ENCODE measurements around the gene FN3K. TPM values are rescaled to one million over a fixed set of nuclear protein-coding genes. Genes with fewer than 3 reads are reported as not detected.
A peak's percentile ranks its signal among the peaks of the same experiment; 100 is the strongest.

FN3K gene
- total and polyA plus RNA-seq, 4 experiments from 2014 or later = 0.26 to 8.1 (median 3.0) TPM

- H3K27ac ChIP-seq (ENCODE audit: low read depth, low read length) = peak within 1 kb of the TSS; percentile 6
- CTCF ChIA-PET (ENCODE audit: partially characterized antibody) = no interaction called here
- H3K27me3 ChIP-seq (ENCODE audit: insufficient read depth, low read length) = no peaks in the 10 kb centered on the region
- Mint-ChIP-seq H3K9me3 (peaks cover 0 to 16% (median 10%) of the 10 kb centered on the region in 8 donors), H3K27ac (peak within 1 kb of the TSS; percentile 20 to 95 (median 77)), H3K27me3 (no peaks in the 10 kb centered on the region), H3K36me3 (peaks cover 2 to 9% of the 10 kb centered on the region in 2 donors), H3K4me1 (peaks cover 4 to 15% (median 10%) of the 10 kb centered on the region in 4 donors), H3K4me3 (peak within 1 kb of the TSS; percentile 84 to 96 (median 90))
- peaks cover 13% of the 10 kb centered on the region for H3K4me1 ChIP-seq (ENCODE audit: insufficient read depth, low read length)
- intact Hi-C loops (cut with micrococcal nuclease) = loop anchor here (1.0 to 2.0 kb wide), 3 partner anchors 18 to 53 kb away; partner anchors contain the start of genes FN3KRP and WDR45B
- peaks cover 0 to 6% of the 10 kb centered on the region in 2 donors for H3K9me3 ChIP-seq (ENCODE audit: control insufficient read depth in 1 of 2, low read length in 2 of 2)
- no peaks in the 10 kb centered on the region for H3K36me3 ChIP-seq (ENCODE audit: insufficient read depth, low read length)
- peak within 1 kb of the TSS; percentile 12 to 57 for H3K4me3 ChIP-seq (ENCODE audit: low read length in 2 of 2)
- POLR2A ChIA-PET (ENCODE audit: partially characterized antibody) = interaction anchor here (0.6 to 1.6 kb wide), 3 partner anchors 18 to 48 kb away, joined by 3 to 5 read pairs (median 4); partner anchors contain the start of gene FN3KRP
- DNase-seq = peak; percentile 99
These were observed 37.1 kb upstream of the FN3K start, which contains the start of gene RAB40B for GRCh38 chr17:82698065-82698973. Gene RAB40B (minus strand): TSS chr17:82698698. CDS start chr17:82698596, 102 bp downstream.

- POLR2A ChIA-PET (ENCODE audit: partially characterized antibody) = interaction anchor here (0.6 to 1.2 kb wide), 3 partner anchors 17 to 29 kb away, joined by 3 to 5 read pairs (median 4); partner anchors contain the start of gene FN3KRP
- Mint-ChIP-seq H3K27me3 (no peaks in the 10 kb centered on the region), H3K36me3 (peaks cover 2 to 6% of the 10 kb centered on the region in 2 donors), H3K4me1 (peaks cover 4 to 15% (median 10%) of the 10 kb centered on the region in 4 donors), H3K9me3 (peaks cover 0 to 14% (median 9%) of the 10 kb centered on the region in 8 donors), H3K27ac (peak overlapping the region in 6 of 7 donors; percentile 35 to 95 (median 76)), H3K4me3 (peak overlapping the region; percentile 84 to 92 (median 89))
- intact Hi-C loops (cut with micrococcal nuclease) = loop anchor here (1.0 to 2.0 kb wide), 3 partner anchors 17 to 52 kb away; partner anchors contain the start of genes FN3KRP and WDR45B
- no peak for DNase-seq
- Histone ChIP-seq H3K9me3 (ENCODE audit: control insufficient read depth in 1 of 2, low read length in 2 of 2) (peaks cover 0 to 6% of the 10 kb centered on the region in 2 donors), H3K36me3 (ENCODE audit: insufficient read depth, low read length) (no peaks in the 10 kb centered on the region), H3K27ac (ENCODE audit: low read depth, low read length) (no peak overlapping the region), H3K4me3 (ENCODE audit: low read length in 2 of 2) (peak overlapping the region; percentile 12 to 57), H3K4me1 (ENCODE audit: insufficient read depth, low read length) (peaks cover 13% of the 10 kb centered on the region), H3K27me3 (ENCODE audit: insufficient read depth, low read length) (no peaks in the 10 kb centered on the region)
- CTCF ChIA-PET (ENCODE audit: partially characterized antibody) = no interaction called here
These were observed 36.4 kb upstream of the FN3K start for GRCh38 chr17:82698974-82699442.

- CTCF ChIA-PET (ENCODE audit: partially characterized antibody) = no interaction called here
- DNase-seq = no peak
- peak overlapping the region in 4 of 7 donors; percentile 35 to 95 (median 64) for H3K27ac Mint-ChIP-seq
- H3K4me1 Mint-ChIP-seq = peaks cover 4 to 15% (median 10%) of the 10 kb centered on the region in 4 donors
- H3K9me3 ChIP-seq (ENCODE audit: control insufficient read depth in 1 of 2, low read length in 2 of 2) = peaks cover 0 to 4% of the 10 kb centered on the region in 2 donors
- H3K36me3 Mint-ChIP-seq = peaks cover 2 to 4% of the 10 kb centered on the region in 2 donors
- H3K36me3 ChIP-seq (ENCODE audit: insufficient read depth, low read length) = no peaks in the 10 kb centered on the region
- peaks cover 13% of the 10 kb centered on the region for H3K4me1 ChIP-seq (ENCODE audit: insufficient read depth, low read length)
- peak overlapping the region; percentile 84 to 92 (median 89) for H3K4me3 Mint-ChIP-seq
- H3K4me3 ChIP-seq (ENCODE audit: low read length in 2 of 2) = peak overlapping the region in 1 of 2 donors; percentile 57
- H3K27me3 Mint-ChIP-seq = no peaks in the 10 kb centered on the region
- H3K27me3 ChIP-seq (ENCODE audit: insufficient read depth, low read length) = no peaks in the 10 kb centered on the region
- peaks cover 0 to 9% (median 4%) of the 10 kb centered on the region in 8 donors for H3K9me3 Mint-ChIP-seq
- no peak overlapping the region for H3K27ac ChIP-seq (ENCODE audit: low read depth, low read length)
- POLR2A ChIA-PET (ENCODE audit: partially characterized antibody) = interaction anchor here (1.2 kb wide), 1 partner anchor 17 kb away, joined by 4 read pairs; the partner anchor contains the start of gene FN3KRP
- intact Hi-C loops (cut with micrococcal nuclease) = loop anchor here (2.0 kb wide), 1 partner anchor 51 kb away; the partner anchor contains the start of gene WDR45B
These were observed 35.9 kb upstream of the FN3K start for GRCh38 chr17:82699551-82699950.

GRCh38 chr17:82702231-82702927 is 33.0 kb upstream of the FN3K start:
- H3K36me3 Mint-ChIP-seq = peaks cover 0 to 2% of the 10 kb centered on the region in 2 donors
- CTCF ChIA-PET (ENCODE audit: partially characterized antibody) = interaction anchor here (1.0 kb wide), 1 partner anchor 17 kb away, joined by 3 read pairs; no protein-coding TSS in a partner anchor

GRCh38 chr17:82703036-82703745 is 32.2 kb upstream of the FN3K start:
- Histone ChIP-seq H3K4me1 (ENCODE audit: insufficient read depth, low read length) (peaks cover 5% of the 10 kb centered on the region), H3K27ac (ENCODE audit: low read depth, low read length) (no peak overlapping the region), H3K27me3 (ENCODE audit: insufficient read depth, low read length) (no peaks in the 10 kb centered on the region), H3K9me3 (ENCODE audit: control insufficient read depth in 1 of 2, low read length in 2 of 2) (no peaks in the 10 kb centered on the region), H3K4me3 (ENCODE audit: low read length in 2 of 2) (no peak overlapping the region), H3K36me3 (ENCODE audit: insufficient read depth, low read length) (no peaks in the 10 kb centered on the region)
- CTCF ChIA-PET (ENCODE audit: partially characterized antibody) = no interaction called here
- Mint-ChIP-seq H3K27me3 (no peaks in the 10 kb centered on the region), H3K9me3 (no peaks in the 10 kb centered on the region), H3K4me3 (no peak overlapping the region), H3K4me1 (peaks cover 4 to 7% (median 5%) of the 10 kb centered on the region in 4 donors), H3K27ac (no peak overlapping the region), H3K36me3 (peaks cover 0 to 2% of the 10 kb centered on the region in 2 donors)
- DNase-seq = no peak
- intact Hi-C loops (cut with micrococcal nuclease) = no loop called here
- POLR2A ChIA-PET (ENCODE audit: partially characterized antibody) = no interaction called here

More at GRCh38 chr17:82702231-82702927, 33.0 kb upstream of the FN3K start:
- Mint-ChIP-seq H3K27me3 (no peaks in the 10 kb centered on the region), H3K4me1 (peaks cover 4 to 8% (median 6%) of the 10 kb centered on the region in 4 donors), H3K4me3 (no peak overlapping the region), H3K9me3 (no peaks in the 10 kb centered on the region), H3K27ac (no peak overlapping the region)
- Histone ChIP-seq H3K27ac (ENCODE audit: low read depth, low read length) (no peak overlapping the region), H3K36me3 (ENCODE audit: insufficient read depth, low read length) (no peaks in the 10 kb centered on the region), H3K27me3 (ENCODE audit: insufficient read depth, low read length) (no peaks in the 10 kb centered on the region), H3K4me1 (ENCODE audit: insufficient read depth, low read length) (peaks cover 8% of the 10 kb centered on the region), H3K4me3 (ENCODE audit: low read length in 2 of 2) (no peak overlapping the region), H3K9me3 (ENCODE audit: control insufficient read depth in 1 of 2, low read length in 2 of 2) (no peaks in the 10 kb centered on the region)
- intact Hi-C loops (cut with micrococcal nuclease) = no loop called here
- POLR2A ChIA-PET (ENCODE audit: partially characterized antibody) = no interaction called here
- DNase-seq = no peak

GRCh38 chr17:82703935-82704865 is 31.2 kb upstream of the FN3K start:
- Mint-ChIP-seq H3K9me3 (no peaks in the 10 kb centered on the region), H3K36me3 (no peaks in the 10 kb centered on the region), H3K27ac (no peak overlapping the region), H3K4me1 (peaks cover 0 to 5% (median 3%) of the 10 kb centered on the region in 4 donors), H3K4me3 (no peak overlapping the region), H3K27me3 (no peaks in the 10 kb centered on the region)
- Histone ChIP-seq H3K36me3 (ENCODE audit: insufficient read depth, low read length) (no peaks in the 10 kb centered on the region), H3K4me1 (ENCODE audit: insufficient read depth, low read length) (peaks cover 2% of the 10 kb centered on the region), H3K9me3 (ENCODE audit: control insufficient read depth in 1 of 2, low read length in 2 of 2) (no peaks in the 10 kb centered on the region), H3K4me3 (ENCODE audit: low read length in 2 of 2) (no peak overlapping the region), H3K27me3 (ENCODE audit: insufficient read depth, low read length) (no peaks in the 10 kb centered on the region), H3K27ac (ENCODE audit: low read depth, low read length) (no peak overlapping the region)
- ChIA-PET POLR2A (ENCODE audit: partially characterized antibody) (no interaction called here), CTCF (ENCODE audit: partially characterized antibody) (no interaction called here)
- intact Hi-C loops (cut with micrococcal nuclease) = no loop called here
- no peak for DNase-seq
